HG03442 (cell line): Measurements from ENCODE around the gene CCDC148.

Source experiments
- ATAC-seq: cut with Tn5 transposase; IDR thresholded peaks from one replicate; pipeline ENCODE4 v1.9.1; 2021; ENCODE audit warnings: mild to moderate bottlenecking, moderate library complexity; ENCODE audit not compliant: unreplicated experiment

The CCDC148 gene

DNA sequence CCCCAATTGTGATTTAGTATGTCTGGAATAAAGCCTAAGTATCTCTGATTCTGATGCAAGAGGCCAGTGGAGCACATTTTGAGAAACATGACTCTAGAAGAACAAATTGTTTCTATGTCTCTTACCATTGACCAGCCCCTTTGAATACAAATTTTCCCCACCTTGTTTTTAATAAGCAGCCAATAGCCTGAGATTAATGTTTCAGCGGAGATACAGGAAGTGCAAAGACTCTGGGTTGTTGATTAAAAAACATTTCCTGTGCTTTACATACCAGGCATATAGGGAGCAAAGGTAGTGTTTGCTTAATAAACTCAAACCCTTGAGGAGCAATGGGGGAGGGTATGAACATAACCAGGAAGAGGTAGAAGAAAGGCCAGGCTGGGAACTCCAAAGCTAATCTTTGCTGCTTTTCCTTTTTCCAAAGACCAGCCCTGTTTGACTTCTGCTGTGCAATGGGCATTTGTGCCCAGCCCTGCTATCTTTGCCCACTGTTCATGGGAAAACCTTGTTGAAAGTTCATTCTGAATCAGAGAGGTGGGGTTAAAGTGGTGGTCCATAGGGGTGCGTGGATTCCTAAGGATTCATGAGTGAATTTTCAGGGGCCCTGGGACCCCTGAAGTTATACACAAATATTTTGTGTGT lies 325.6 kb downstream of the CCDC148 start:
- no peak for ATAC-seq

DNA sequence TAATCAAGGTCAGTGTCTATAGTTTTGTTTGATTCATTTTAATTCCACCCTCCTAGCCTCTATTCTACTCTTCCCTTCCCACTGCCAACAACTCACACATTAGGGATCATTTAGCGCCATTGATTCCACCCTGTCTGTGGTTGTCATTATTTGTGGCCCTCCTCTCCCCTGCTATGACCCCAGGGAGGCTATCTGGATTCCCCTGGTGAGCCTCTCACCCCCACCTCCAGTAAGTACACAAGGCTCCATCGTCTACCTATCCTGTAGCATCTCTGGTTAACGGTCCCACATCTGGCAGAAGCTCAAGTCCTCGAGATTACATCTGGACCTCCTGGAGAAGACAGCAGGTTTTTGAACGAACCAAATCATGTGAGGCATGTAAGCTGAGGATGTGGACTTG lies 327.5 kb downstream of the CCDC148 start:
- no peak for ATAC-seq

DNA sequence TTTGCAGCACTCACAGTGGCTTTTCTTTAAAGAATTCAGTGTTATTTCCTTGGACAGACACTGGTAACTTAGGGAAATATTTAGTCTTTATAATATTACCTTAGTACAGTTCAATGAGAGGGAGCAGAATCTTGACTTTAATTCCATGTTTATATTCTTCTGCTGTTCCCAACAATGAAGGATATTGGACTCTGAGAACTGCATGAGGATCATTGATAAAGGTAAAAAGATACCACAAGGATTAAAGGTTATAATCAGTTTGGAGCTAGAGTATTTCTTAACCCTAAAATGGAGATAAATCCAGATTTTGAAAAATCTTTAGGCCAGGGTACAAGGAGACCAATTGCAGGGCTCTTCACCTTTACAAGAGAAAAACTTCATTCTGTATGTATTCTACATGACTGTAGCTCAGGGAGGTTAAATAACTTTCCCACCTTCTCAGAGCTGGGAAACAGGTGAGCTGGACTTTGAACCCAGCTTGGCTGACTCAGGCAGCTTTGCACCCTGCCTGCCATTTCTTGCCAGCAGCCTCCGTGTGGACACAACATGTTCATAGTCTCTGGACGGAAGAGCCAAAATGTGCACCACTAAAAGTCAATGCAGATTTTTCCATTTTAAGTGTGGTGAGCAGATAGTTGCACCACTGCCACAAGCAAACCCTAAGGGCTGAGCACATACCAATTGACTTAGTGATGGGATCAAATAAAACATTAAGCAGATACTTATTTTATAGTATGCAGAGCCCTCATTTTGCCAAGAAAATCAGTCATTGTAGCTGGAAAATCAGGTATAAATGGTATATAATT lies 328.2 kb downstream of the CCDC148 start:
- ATAC-seq, result no peak

DNA sequence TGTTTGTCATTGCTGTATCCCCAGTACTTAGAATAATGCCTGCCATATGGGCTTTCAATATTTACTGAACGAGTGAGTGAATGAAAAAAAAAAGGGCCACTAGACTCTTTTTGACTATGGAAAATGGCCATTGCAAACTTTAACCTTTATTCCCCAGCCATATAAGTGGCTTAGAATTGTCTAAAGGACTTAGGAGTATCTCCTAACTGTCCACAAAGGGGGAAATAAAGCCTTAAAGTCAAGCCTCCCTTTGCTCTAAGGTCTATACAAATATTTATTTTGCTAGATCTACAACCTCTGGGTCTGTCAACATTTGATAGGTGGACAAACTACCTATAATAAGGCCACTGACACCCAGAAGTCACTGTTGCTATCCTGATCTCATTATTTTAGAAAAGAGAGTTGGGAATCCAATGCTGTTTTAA lies 329.2 kb downstream of the CCDC148 start:
- ATAC-seq, result no peak

DNA sequence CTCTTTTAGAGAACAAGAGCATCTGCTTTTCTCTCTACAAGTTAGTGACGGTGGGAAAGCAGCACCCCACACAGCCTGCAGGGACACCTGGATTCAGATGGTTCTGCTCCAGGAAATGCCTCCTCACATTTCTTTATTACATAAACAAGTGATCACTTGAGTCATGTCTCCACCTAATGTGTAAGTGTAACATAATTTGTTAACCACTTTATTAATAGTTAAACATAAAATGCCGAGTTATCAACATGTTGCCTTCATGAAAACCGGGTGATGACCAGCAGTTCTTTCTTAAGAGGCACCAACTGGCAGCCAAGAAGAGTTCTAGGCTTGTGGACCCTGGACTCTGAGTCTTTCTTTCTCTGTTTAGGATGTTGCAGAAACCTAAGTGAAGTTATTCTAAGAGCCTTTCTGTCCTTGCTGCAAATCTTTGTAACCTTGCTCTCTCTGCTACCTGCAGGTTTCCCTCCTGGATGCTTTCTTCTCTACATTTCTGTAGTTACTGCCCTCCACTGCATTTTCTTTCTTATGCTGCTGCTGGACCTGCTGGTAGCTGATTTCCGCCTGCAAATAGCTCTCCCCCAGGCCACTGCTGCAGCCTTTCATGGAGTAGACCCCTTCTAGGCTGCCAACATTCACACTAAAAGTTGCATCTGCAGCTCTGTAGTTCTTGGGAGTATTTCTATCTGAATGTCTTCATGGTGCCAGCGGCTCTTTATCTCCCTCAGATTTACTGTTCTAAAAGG lies 330.6 kb downstream of the CCDC148 start:
- no peak for ATAC-seq

DNA sequence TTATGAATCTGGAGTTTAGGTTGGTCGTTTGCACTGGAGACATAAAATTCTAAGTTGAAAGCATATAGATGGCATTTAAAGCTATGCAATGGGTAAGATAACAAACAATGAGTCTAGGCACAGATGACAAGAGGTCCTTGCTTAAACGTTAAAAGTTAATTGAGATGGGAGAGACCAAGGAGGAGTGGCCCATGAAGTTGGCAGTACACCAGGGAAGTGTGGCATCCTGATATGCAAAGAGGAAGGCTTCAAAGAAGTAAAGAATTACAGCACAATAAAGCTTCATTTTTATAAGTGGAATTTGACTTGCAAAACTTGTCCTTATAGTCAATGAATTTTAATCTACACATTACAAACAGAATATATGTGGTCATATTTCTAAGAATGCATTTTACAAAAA lies 331.7 kb downstream of the CCDC148 start:
- no peak for ATAC-seq
